ENCODE data around the gene NECAB2. TPM values are rescaled to one million over a fixed set of nuclear protein-coding genes. Genes with fewer than 3 reads are reported as not detected.

Gene NECAB2
- total RNA-seq, 1 donor from 2014 or later, result not detected

DNA sequence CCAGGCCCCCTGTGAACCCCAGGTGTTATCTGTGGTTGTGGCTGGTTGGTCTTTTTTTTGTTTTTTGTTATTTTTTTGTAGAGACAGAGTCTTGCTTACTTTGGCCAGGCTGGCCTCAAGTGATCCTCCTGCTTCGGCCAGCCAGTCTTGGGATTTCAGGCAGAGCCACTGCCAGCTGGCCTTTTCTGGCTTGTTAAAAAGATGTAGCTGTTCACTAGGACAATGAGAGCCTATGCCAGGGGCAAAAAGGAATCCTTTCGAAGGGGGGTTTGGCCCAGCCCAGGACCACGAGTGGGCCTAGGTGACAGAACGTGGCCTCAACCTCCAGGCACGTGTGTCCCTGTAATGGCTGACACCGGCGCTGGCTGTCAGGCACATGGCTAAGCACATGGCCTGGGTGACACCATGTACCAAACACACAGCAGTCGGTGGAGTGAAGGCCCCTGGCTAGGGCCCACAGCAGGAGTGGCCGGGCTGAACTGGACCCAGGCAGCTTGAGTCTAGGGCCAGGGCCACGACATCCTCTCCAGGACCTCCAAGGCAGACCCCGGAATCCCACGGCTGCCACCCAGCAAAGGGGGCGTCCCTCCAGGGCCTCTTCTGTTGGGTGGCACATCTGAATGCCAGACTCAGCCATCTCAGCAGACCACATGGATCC, 81.5 kb downstream of the NECAB2 start:
- DNase-seq (ENCODE audit: extremely low spot score, unreplicated experiment), result no peak
- Mint-ChIP-seq H3K36me3 (ENCODE audit: unreplicated experiment) (peaks cover 28% of the 10 kb centered on the region), H3K9me3 (ENCODE audit: unreplicated experiment) (no peaks in the 10 kb centered on the region), H3K4me1 (ENCODE audit: unreplicated experiment) (no peaks in the 10 kb centered on the region), H3K27me3 (ENCODE audit: unreplicated experiment) (no peaks in the 10 kb centered on the region), H3K27ac (ENCODE audit: unreplicated experiment) (no peak overlapping the region), H3K4me3 (ENCODE audit: unreplicated experiment) (no peak overlapping the region)
- TF ChIP-seq CTCF (IDR thresholded peaks at IDR 0.05), result no peak

- H3K27ac Mint-ChIP-seq (ENCODE audit: unreplicated experiment), result no peak overlapping the region
- no peak for TF ChIP-seq CTCF (IDR thresholded peaks at IDR 0.05)
- peaks cover 30% of the 10 kb centered on the region for H3K36me3 Mint-ChIP-seq (ENCODE audit: unreplicated experiment)
- H3K4me3 Mint-ChIP-seq (ENCODE audit: unreplicated experiment), result no peak overlapping the region
- H3K4me1 Mint-ChIP-seq (ENCODE audit: unreplicated experiment), result no peaks in the 10 kb centered on the region
- no peak for DNase-seq (ENCODE audit: extremely low spot score, unreplicated experiment)
- H3K27me3 Mint-ChIP-seq (ENCODE audit: unreplicated experiment), result no peaks in the 10 kb centered on the region
- no peaks in the 10 kb centered on the region for H3K9me3 Mint-ChIP-seq (ENCODE audit: unreplicated experiment)
Observed at GRCh38 chr16:84050316-84050715, 82.3 kb downstream of the NECAB2 start.

- H3K4me1 Mint-ChIP-seq (ENCODE audit: unreplicated experiment), result no peaks in the 10 kb centered on the region
- DNase-seq (ENCODE audit: extremely low spot score, unreplicated experiment), result no peak
- no peak overlapping the region for H3K4me3 Mint-ChIP-seq (ENCODE audit: unreplicated experiment)
- no peak overlapping the region for H3K27ac Mint-ChIP-seq (ENCODE audit: unreplicated experiment)
- TF ChIP-seq CTCF (IDR thresholded peaks at IDR 0.05), result no peak
- no peaks in the 10 kb centered on the region for H3K27me3 Mint-ChIP-seq (ENCODE audit: unreplicated experiment)
- no peaks in the 10 kb centered on the region for H3K9me3 Mint-ChIP-seq (ENCODE audit: unreplicated experiment)
- H3K36me3 Mint-ChIP-seq (ENCODE audit: unreplicated experiment), result peaks cover 43% of the 10 kb centered on the region
Observed at GRCh38 chr16:84052071-84052622, 84.1 kb downstream of the NECAB2 start.

Other genes starting within 250 kb of the NECAB2 start
- gene HSBP1, start 160.3 kb upstream of the NECAB2 start, total RNA-seq, result 87.6 and 96.9 TPM in 2 replicates
- gene MLYCD, start 69.1 kb upstream of the NECAB2 start, total RNA-seq, result 5.2 and 5.3 TPM in 2 replicates
- gene OSGIN1, start 15.0 kb upstream of the NECAB2 start, total RNA-seq, result 1.2 and 1.3 TPM in 2 replicates
- gene SLC38A8, start 74.6 kb downstream of the NECAB2 start, total RNA-seq, result not detected in 2 replicates
- 130 and 136 TPM in 2 replicates for gene MBTPS1, start 148.7 kb downstream of the NECAB2 start, total RNA-seq
- gene HSDL1, start 176.9 kb downstream of the NECAB2 start, total RNA-seq, result 18.0 and 20.7 TPM in 2 replicates
- gene DNAAF1, start 177.1 kb downstream of the NECAB2 start, total RNA-seq, result not detected in 2 replicates
- gene TAF1C, start 218.8 kb downstream of the NECAB2 start, total RNA-seq, result 46.1 and 47.9 TPM in 2 replicates
- gene ADAD2, start 222.9 kb downstream of the NECAB2 start, total RNA-seq, result not detected in 2 replicates